Mesothelial cell of epicardium (in vitro differentiated cells): ENCODE results near the gene MAP2K6. TPM values are rescaled to one million over a fixed set of nuclear protein-coding genes. Genes with fewer than 3 reads are reported as not detected.

Source experiments
- DNase-seq, 2 experiments: peaks; one replicate each; pipeline ENCODE4 v3.0.0; 2021; ENCODE audit warnings: low spot score in 2 of 2; ENCODE audit not compliant: unreplicated experiment in 2 of 2
- H3K27ac Mint-ChIP-seq: 2 replicates; pipeline ENCODE4 v1.8.0; 2021; ENCODE audit warnings: mixed read lengths
- H3K27me3 Mint-ChIP-seq: 2 replicates; pipeline ENCODE4 v1.8.0; 2021; ENCODE audit warnings: low read depth, mixed read lengths
- H3K36me3 Mint-ChIP-seq: 2 replicates; pipeline ENCODE4 v1.8.0; 2021; ENCODE audit warnings: mixed read lengths
- H3K4me1 Mint-ChIP-seq: 2 replicates; pipeline ENCODE4 v1.8.0; 2021; ENCODE audit warnings: mixed read lengths
- H3K4me3 Mint-ChIP-seq: 2 replicates; pipeline ENCODE4 v1.8.0; 2021; ENCODE audit warnings: mild to moderate bottlenecking, moderate library complexity, mixed read lengths
- H3K9me3 Mint-ChIP-seq: 2 replicates; pipeline ENCODE4 v1.8.0; 2021; ENCODE audit warnings: mixed read lengths
- total RNA-seq: library from RNA; stranded (reverse); gene quantifications from 3 replicates; pipeline ENCODE4 v1.2.1, GENCODE V29; 2021
- TF ChIP-seq, protein P1 (sequence below): fragments of 200-600 bp; sonication (generic); IDR thresholded peaks from one replicate; pipeline ENCODE4 v1.5.0; 2021; ENCODE audit warnings: antibody characterized with exemption; ENCODE audit not compliant: unreplicated experiment

Gene MAP2K6
- total RNA-seq, 1 donor from 2014 or later = 21.2 TPM

DNA sequence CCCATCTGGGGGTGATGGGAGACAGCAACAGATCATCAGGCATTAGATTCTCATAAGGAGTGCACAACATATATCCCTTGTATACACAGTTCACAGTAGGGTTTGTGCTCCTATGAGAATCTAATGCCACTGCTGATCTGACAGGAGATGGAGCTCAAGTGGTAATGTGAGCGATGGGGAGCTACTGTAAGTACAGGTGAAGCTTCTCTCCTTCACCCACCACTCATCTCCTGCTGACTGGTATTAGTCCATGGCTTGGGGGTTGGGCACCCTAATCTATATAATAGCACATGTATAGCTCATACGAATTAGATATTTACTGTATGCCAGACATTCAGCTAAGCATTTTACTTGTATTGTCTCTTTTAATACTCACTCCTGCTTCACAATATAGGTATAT, 101.7 kb downstream of the MAP2K6 start:
- Mint-ChIP-seq H3K27me3 (no peaks in the 10 kb centered on the region), H3K27ac (no peak overlapping the region), H3K9me3 (peaks cover 6% of the 10 kb centered on the region), H3K4me1 (no peaks in the 10 kb centered on the region), H3K36me3 (peaks cover 41% of the 10 kb centered on the region), H3K4me3 (no peak overlapping the region)
- TF ChIP-seq, protein P1, sequence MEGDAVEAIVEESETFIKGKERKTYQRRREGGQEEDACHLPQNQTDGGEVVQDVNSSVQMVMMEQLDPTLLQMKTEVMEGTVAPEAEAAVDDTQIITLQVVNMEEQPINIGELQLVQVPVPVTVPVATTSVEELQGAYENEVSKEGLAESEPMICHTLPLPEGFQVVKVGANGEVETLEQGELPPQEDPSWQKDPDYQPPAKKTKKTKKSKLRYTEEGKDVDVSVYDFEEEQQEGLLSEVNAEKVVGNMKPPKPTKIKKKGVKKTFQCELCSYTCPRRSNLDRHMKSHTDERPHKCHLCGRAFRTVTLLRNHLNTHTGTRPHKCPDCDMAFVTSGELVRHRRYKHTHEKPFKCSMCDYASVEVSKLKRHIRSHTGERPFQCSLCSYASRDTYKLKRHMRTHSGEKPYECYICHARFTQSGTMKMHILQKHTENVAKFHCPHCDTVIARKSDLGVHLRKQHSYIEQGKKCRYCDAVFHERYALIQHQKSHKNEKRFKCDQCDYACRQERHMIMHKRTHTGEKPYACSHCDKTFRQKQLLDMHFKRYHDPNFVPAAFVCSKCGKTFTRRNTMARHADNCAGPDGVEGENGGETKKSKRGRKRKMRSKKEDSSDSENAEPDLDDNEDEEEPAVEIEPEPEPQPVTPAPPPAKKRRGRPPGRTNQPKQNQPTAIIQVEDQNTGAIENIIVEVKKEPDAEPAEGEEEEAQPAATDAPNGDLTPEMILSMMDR = no peak
- DNase-seq = no peak

DNA sequence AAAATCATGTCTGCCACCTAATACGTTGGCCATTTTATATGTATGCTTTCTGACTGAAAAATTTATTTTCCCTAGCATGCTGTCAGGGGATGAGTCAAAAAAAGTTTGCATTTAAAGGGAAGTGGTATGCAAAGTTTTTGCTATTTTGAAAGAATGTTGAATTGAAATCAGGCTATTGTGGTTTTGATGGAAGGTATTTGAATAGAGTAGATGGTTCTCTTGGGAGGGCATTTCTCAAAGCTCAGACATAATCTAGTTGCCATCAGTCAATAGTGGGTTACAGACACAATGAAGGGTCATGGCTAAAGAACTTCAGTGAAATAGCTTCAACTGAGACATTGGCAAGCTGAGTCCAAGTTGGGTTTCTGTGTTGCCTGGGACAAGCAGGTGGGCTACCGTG, 102.4 kb downstream of the MAP2K6 start:
- TF ChIP-seq, protein P1 = no peak
- no peak for DNase-seq
- Mint-ChIP-seq H3K27ac (no peak overlapping the region), H3K4me1 (no peaks in the 10 kb centered on the region), H3K36me3 (peaks cover 44% of the 10 kb centered on the region), H3K4me3 (no peak overlapping the region), H3K27me3 (no peaks in the 10 kb centered on the region), H3K9me3 (peaks cover 6% of the 10 kb centered on the region)

DNA sequence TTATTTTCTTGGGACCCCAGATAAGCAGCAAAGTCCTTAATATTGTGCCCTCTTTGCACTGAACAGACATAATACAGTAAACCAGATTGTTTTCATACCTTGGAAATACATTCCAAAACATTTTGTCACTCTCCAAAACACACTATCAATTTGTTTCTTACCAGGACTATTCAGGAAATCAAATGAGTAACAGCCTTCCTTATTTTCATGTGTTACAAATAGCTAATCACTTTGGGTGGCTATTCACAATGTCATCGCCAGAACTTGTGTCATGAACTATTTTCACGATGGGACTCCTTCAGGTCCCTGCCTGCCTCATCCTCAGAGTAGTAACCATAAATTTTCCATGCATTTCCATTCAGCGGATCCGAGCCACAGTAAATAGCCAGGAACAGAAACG, 104.5 kb downstream of the MAP2K6 start:
- Mint-ChIP-seq H3K4me3 (no peak overlapping the region), H3K9me3 (peaks cover 6% of the 10 kb centered on the region), H3K36me3 (peaks cover 44% of the 10 kb centered on the region), H3K27ac (no peak overlapping the region), H3K27me3 (no peaks in the 10 kb centered on the region), H3K4me1 (no peaks in the 10 kb centered on the region)
- DNase-seq = no peak
- TF ChIP-seq, protein P1 = no peak

DNA sequence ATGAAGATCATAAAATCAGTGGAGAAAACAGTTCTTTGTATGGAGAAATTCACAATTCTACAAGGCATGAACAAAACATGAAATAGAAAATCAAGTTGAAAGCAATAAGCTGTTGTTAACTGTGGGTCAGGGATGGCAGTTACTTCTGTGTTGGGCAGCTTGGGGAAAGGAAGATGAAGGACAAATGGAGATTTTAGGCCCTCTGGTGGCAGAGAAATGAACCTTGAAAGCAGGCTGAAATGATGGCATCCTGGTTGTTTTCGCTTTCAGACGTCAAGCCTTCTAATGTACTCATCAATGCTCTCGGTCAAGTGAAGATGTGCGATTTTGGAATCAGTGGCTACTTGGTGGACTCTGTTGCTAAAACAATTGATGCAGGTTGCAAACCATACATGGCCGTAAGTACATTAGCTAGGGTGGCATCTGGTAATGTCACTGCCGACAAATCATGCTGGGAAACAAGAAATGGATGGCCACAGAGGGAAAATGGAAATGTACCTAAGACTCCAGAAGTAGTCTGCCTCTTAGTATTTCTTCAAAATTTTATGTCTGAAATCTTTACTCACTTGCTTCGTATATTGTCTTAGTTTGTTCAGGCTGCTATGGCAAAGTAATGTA, 108.9 kb downstream of the MAP2K6 start:
- no peaks in the 10 kb centered on the region for H3K27me3 Mint-ChIP-seq
- DNase-seq = no peak
- H3K27ac Mint-ChIP-seq = no peak overlapping the region
- no peak overlapping the region for H3K4me3 Mint-ChIP-seq
- no peaks in the 10 kb centered on the region for H3K4me1 Mint-ChIP-seq
- TF ChIP-seq, protein P1 = peak; percentile 57
- H3K36me3 Mint-ChIP-seq = peaks cover 47% of the 10 kb centered on the region
- H3K9me3 Mint-ChIP-seq = peaks cover 4% of the 10 kb centered on the region

DNA sequence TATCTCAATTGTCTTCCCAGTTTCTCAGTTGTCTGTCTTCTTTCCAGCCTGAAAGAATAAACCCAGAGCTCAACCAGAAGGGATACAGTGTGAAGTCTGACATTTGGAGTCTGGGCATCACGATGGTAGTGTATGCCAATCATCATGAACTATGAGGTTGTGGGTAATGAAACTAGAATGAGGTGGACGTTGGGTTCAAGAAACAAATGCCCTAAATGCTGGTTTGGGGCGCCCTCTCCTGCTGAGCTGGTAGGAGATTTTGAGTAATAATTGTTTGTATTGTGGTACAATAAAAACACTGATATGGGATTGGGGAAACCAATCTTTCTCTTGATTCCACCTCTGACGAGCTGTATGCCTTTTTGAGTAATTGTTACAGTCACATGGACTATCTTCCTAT, 110.4 kb downstream of the MAP2K6 start:
- TF ChIP-seq, protein P1 = no peak
- H3K9me3 Mint-ChIP-seq = peaks cover 4% of the 10 kb centered on the region
- H3K27ac Mint-ChIP-seq = no peak overlapping the region
- no peaks in the 10 kb centered on the region for H3K4me1 Mint-ChIP-seq
- DNase-seq = no peak
- peaks cover 36% of the 10 kb centered on the region for H3K36me3 Mint-ChIP-seq
- no peak overlapping the region for H3K4me3 Mint-ChIP-seq
- H3K27me3 Mint-ChIP-seq = no peaks in the 10 kb centered on the region
